Measurements from ENCODE around the gene RAB11FIP3.

DNA sequence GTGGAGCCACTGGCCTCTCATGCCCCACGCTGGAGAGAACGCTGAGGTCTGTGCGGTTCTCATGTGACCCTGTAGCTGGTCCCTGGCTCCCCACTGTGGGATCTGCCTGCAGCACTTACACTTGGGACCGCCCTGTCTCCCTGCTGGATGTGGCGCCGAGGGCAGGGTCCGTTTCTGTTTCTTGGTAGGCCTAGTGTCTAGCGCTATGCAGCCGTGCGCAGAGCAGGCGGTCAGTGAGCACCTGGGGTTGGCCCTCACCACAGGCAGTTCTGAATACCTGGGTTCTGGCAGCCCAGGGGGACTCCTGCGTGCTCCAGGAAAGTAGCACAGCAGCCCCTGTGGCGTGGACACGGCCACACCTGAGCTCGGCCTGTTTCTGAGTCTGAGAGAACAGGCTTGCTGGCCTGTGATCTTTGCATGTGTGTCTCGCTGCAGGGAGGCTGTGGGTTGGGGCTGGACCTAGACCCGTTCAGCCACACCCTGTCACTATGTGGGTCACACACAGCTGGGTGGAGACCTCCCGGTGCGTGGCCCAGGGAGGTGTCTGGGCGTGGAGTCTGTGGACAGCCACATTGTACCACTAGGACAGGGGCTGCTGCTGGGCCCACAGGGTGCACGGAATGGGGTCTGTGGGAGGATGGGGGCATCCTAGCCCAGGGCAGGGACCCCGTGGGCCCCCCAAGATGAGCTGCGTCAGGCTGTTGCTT is 104.8 kb downstream of the RAB11FIP3 start:
- TF ChIP-seq, protein P1, sequence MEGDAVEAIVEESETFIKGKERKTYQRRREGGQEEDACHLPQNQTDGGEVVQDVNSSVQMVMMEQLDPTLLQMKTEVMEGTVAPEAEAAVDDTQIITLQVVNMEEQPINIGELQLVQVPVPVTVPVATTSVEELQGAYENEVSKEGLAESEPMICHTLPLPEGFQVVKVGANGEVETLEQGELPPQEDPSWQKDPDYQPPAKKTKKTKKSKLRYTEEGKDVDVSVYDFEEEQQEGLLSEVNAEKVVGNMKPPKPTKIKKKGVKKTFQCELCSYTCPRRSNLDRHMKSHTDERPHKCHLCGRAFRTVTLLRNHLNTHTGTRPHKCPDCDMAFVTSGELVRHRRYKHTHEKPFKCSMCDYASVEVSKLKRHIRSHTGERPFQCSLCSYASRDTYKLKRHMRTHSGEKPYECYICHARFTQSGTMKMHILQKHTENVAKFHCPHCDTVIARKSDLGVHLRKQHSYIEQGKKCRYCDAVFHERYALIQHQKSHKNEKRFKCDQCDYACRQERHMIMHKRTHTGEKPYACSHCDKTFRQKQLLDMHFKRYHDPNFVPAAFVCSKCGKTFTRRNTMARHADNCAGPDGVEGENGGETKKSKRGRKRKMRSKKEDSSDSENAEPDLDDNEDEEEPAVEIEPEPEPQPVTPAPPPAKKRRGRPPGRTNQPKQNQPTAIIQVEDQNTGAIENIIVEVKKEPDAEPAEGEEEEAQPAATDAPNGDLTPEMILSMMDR (IDR thresholded peaks at IDR 0.05; ENCODE audit: low read depth, low read length), result no peak
- TF ChIP-seq EZH2phosphoT487 (IDR thresholded peaks at IDR 0.05; ENCODE audit: low read depth), result no peak
